K562 (cell line): ENCODE results near the gene CD4. TPM values are rescaled to one million over a fixed set of nuclear protein-coding genes. Genes with fewer than 3 reads are reported as not detected.

ENCODE experiments used
- ATAC-seq: fragments of 200-7000 bp; cut with Tn5 transposase; 3 replicates; pipeline ENCODE4 v1.9.1; 2020; ENCODE audit warnings: moderate library complexity
- BruUV-seq: library from RNA; stranded (reverse); fragments of 400-500 nt; replicated peaks from 2 replicates; lab custom pipeline; 2021; lab: Mats Ljungman, UMichigan
- CTCF ChIA-PET: fragments of 300-600 bp; formaldehyde crosslinking; extraction: SDS; loops from one replicate; lab custom pipeline; 2021; ENCODE audit warnings: low intra/inter-chr PET ratio; lab: Yijun Ruan, JAX
- POLR2A ChIA-PET: fragments of 300-600, 350-650 bp; sonication (Branson Sonifier 250); formaldehyde crosslinking; extraction: SDS; loops from one replicate; lab custom pipeline; 2021; ENCODE audit warnings: antibody characterized with exemption, inconsistent platforms; lab: Yijun Ruan, JAX
- DNase-seq, 4 experiments: peaks; one replicate each; pipeline versions ENCODE4 v3.0.0 to v3.0.0-alpha.2; 2011 to 2018; ENCODE audit warnings: low spot score in 3 of 4, mixed read lengths in 3 of 4; ENCODE audit errors: extremely low read depth in 1 of 4
- FAIRE-seq: peaks from 2 replicates; lab custom pipeline; 2011; peaks lifted over from hg19 to GRCh38; lab: Jason Lieb, UNC
- H2AFZ ChIP-seq: 2 replicates; pipeline ENCODE4 v1.6.0; 2011; ENCODE audit warnings: low read depth, low read length, control low read depth, inconsistent platforms
- H3K27ac ChIP-seq: fragments of 200-600 bp; 3 replicates; pipeline ENCODE4 v1.8.0; 2011; ENCODE audit warnings: low read depth, mild to moderate bottlenecking, control low read depth, inconsistent platforms, low read length, moderate library complexity, mixed read lengths; ENCODE audit errors: extremely low read depth
- H3K27me3 ChIP-seq, 2 experiments: fragments of 300-600 bp in 1 of 2; 2 replicates in 1 of 2; 3 replicates in 1 of 2; pipeline versions ENCODE4 v1.6.0 to v1.8.0; 2011; ENCODE audit warnings: inconsistent platforms in 2 of 2, low read length in 2 of 2, mild to moderate bottlenecking in 1 of 2, mixed read lengths in 1 of 2, moderate library complexity in 1 of 2; ENCODE audit not compliant: control insufficient read depth in 2 of 2, insufficient read depth in 2 of 2
- H3K36me3 ChIP-seq: fragments of 300-600 bp; 3 replicates; pipeline ENCODE4 v1.8.0; 2011; ENCODE audit warnings: mild to moderate bottlenecking, low read length, inconsistent platforms; ENCODE audit not compliant: control insufficient read depth, insufficient read depth
- H3K4me1 ChIP-seq, 2 experiments: fragments of 200-600 bp in 1 of 2; replicated peaks in 1 of 2; 2 replicates in 1 of 2; 3 replicates in 1 of 2; pipeline versions ENCODE4 v1.5.1 to v1.8.0; 2011; ENCODE audit warnings: inconsistent platforms in 2 of 2, low read length in 2 of 2, mild to moderate bottlenecking in 1 of 2, mixed read lengths in 1 of 2, moderate library complexity in 1 of 2; ENCODE audit not compliant: control insufficient read depth in 2 of 2, insufficient read depth in 2 of 2
- H3K4me2 ChIP-seq: 2 replicates; pipeline ENCODE4 v1.6.1; 2011; ENCODE audit warnings: low read length, control low read depth, inconsistent platforms, mixed read lengths; ENCODE audit not compliant: insufficient read depth
- H3K4me3 ChIP-seq: fragments of 200-600 bp; sonication (generic), shearing (Covaris generic); 2 replicates; pipeline ENCODE4 v1.5.1; 2016; ENCODE audit warnings: control low read depth, inconsistent platforms
- H3K79me2 ChIP-seq: fragments of 200-600 bp; 3 replicates; pipeline ENCODE4 v1.8.0; 2011; ENCODE audit warnings: low read length, inconsistent platforms; ENCODE audit not compliant: control insufficient read depth, insufficient read depth
- H3K9ac ChIP-seq, 2 experiments: 2 replicates each; pipeline versions ENCODE4 v1.6.0 to v1.6.1; 2011; ENCODE audit warnings: low read depth in 2 of 2, low read length in 2 of 2, control low read depth in 1 of 2, inconsistent platforms in 1 of 2, mild to moderate bottlenecking in 1 of 2, mixed read lengths in 1 of 2; ENCODE audit not compliant: insufficient read depth in 1 of 2
- H3K9me1 ChIP-seq: one replicate; pipeline ENCODE4 v1.6.0; 2011; ENCODE audit warnings: inconsistent platforms, mild to moderate bottlenecking, low read length, moderate library complexity; ENCODE audit not compliant: control insufficient read depth, insufficient read depth
- H3K9me3 ChIP-seq: replicated peaks from 2 replicates; pipeline ENCODE4 v1.5.1; 2011; ENCODE audit warnings: low read depth, low read length, inconsistent platforms; ENCODE audit not compliant: control insufficient read depth, insufficient read depth
- H4K20me1 ChIP-seq: replicated peaks from 2 replicates; pipeline ENCODE4 v1.6.1; 2011; ENCODE audit warnings: low read length, inconsistent platforms, mixed read lengths; ENCODE audit not compliant: control insufficient read depth, insufficient read depth
- KHSRP ChIP-seq: fragments of 450-650 bp; IDR thresholded peaks from 2 replicates; pipeline ENCODE4 v1.6.1; 2017
- SPI1 ChIP-seq: IDR thresholded peaks from 2 replicates; pipeline ENCODE4 v1.6.1; 2011; ENCODE audit warnings: low read depth, low read length, control low read depth, borderline replicate concordance
- ZC3H8 ChIP-seq: fragments of 450-650 bp; IDR thresholded peaks from 2 replicates; pipeline ENCODE4 v1.6.1; 2017
- ZNF639 ChIP-seq, 2 experiments: fragments of 200-800 bp in 1 of 2; sonication (Bioruptor generic) in 1 of 2; sonication (generic) in 1 of 2; formaldehyde crosslinking in 1 of 2; IDR thresholded peaks in 1 of 2; conservative IDR thresholded peaks in 1 of 2; 2 replicates each; pipeline versions ENCODE4 v1.5.0 to v1.6.1; 2016 to 2020; ENCODE audit warnings: missing compliant biosample characterization in 1 of 2, missing genetic modification characterization in 1 of 2, missing genetic modification reagents in 1 of 2
- ZNF668 ChIP-seq: fragments of 250-450 bp; sonication (Bioruptor Pico); IDR thresholded peaks from 2 replicates; pipeline ENCODE4 v1.8.0; 2022; ENCODE audit warnings: mild to moderate bottlenecking, inconsistent platforms
- WGBS: fragments of 100-300 bp; shearing (Covaris generic); methylation state at CpG from one replicate; pipeline ENCODE4 v1.1.6; 2016; ENCODE audit warnings: low coverage, mixed read lengths; ENCODE audit not compliant: insufficient coverage; ENCODE audit errors: missing lambda C conversion rate; 5-methylcytosine and 5-hydroxymethylcytosine counted together
- in situ Hi-C: fragments of 300-500 bp; cut with MboI; formaldehyde crosslinking; loops from 4 replicates; pipeline ENCODE4 v1.15.0; 2018; ENCODE audit warnings: inconsistent platforms, mixed read lengths
- intact Hi-C: fragments of 100-400 bp; cut with micrococcal nuclease; formaldehyde crosslinking; loops from 2 replicates; pipeline ENCODE4 v1.14.2; 2022
- polyA plus RNA-seq, 8 experiments: library from polyadenylated mRNA; depleted of rRNA in 4 of 8; stranded (reverse) in 5 of 8; unstranded in 3 of 8; fragments of >200 nt; fragmentation: Nextera tagmentation in 2 of 8; fragmentation: Illumina TruSeq in 1 of 8; extraction: Ambion mirVana in 2 of 8; extraction: Trizol in 1 of 8; gene quantifications; 2 replicates each; pipeline versions ENCODE4 v1.2.1 to v1.2.3, GENCODE V29; 2011 to 2014; ENCODE audit warnings: inconsistent platforms in 1 of 8, missing spikeins in 1 of 8
- total RNA-seq, 7 experiments: library from RNA; depleted of rRNA in 6 of 7; stranded (reverse); fragments of >200 nt in 6 of 7; fragmentation: Illumina TruSeq in 2 of 7; extraction: Trizol in 2 of 7; gene quantifications; 2 replicates each; pipeline versions ENCODE4 v1.2.1 to v1.2.3, GENCODE V29; 2011 to 2021; ENCODE audit warnings: low replicate concordance in 1 of 7
- TF ChIP-seq, protein P1 (sequence below): fragments of 150-350 bp; IDR thresholded peaks from 2 replicates; pipeline ENCODE4 v1.6.1; 2014; ENCODE audit warnings: low read depth, mild to moderate bottlenecking, low read length, borderline replicate concordance
- TF ChIP-seq, protein P2 (sequence below): fragments of 250-450 bp; sonication (Bioruptor Pico); IDR thresholded peaks from 2 replicates; pipeline ENCODE4 v1.8.0; 2022; ENCODE audit warnings: inconsistent platforms, mild to moderate bottlenecking, moderate library complexity, borderline replicate concordance

Gene CD4
- total and polyA plus RNA-seq, 9 of the 15 experiments (the other 6 are each of a cell fraction or from before 2014, with no cell fraction given): 0.06 to 0.27 (median 0.09) TPM; not detected in 5

GRCh38 chr12:6810758-6811157 is 21.4 kb downstream of the CD4 start (continued):
- TF ChIP-seq, protein P1, sequence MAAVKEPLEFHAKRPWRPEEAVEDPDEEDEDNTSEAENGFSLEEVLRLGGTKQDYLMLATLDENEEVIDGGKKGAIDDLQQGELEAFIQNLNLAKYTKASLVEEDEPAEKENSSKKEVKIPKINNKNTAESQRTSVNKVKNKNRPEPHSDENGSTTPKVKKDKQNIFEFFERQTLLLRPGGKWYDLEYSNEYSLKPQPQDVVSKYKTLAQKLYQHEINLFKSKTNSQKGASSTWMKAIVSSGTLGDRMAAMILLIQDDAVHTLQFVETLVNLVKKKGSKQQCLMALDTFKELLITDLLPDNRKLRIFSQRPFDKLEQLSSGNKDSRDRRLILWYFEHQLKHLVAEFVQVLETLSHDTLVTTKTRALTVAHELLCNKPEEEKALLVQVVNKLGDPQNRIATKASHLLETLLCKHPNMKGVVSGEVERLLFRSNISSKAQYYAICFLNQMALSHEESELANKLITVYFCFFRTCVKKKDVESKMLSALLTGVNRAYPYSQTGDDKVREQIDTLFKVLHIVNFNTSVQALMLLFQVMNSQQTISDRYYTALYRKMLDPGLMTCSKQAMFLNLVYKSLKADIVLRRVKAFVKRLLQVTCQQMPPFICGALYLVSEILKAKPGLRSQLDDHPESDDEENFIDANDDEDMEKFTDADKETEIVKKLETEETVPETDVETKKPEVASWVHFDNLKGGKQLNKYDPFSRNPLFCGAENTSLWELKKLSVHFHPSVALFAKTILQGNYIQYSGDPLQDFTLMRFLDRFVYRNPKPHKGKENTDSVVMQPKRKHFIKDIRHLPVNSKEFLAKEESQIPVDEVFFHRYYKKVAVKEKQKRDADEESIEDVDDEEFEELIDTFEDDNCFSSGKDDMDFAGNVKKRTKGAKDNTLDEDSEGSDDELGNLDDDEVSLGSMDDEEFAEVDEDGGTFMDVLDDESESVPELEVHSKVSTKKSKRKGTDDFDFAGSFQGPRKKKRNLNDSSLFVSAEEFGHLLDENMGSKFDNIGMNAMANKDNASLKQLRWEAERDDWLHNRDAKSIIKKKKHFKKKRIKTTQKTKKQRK: no peak
- TF ChIP-seq, protein P2, sequence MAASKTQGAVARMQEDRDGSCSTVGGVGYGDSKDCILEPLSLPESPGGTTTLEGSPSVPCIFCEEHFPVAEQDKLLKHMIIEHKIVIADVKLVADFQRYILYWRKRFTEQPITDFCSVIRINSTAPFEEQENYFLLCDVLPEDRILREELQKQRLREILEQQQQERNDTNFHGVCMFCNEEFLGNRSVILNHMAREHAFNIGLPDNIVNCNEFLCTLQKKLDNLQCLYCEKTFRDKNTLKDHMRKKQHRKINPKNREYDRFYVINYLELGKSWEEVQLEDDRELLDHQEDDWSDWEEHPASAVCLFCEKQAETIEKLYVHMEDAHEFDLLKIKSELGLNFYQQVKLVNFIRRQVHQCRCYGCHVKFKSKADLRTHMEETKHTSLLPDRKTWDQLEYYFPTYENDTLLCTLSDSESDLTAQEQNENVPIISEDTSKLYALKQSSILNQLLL (CRISPR knock-in tag): no peak
- TF ChIP-seq ZC3H8: no peak
- no peak for TF ChIP-seq KHSRP

- ATAC-seq: no peak
- TF ChIP-seq ZNF639 (CRISPR knock-in tag; conservative IDR thresholded peaks at IDR 0.05 in 1 of 2, IDR thresholded peaks at IDR 0.05 in 1 of 2) (no peak), SPI1 (peak; percentile 93), ZNF668 (CRISPR knock-in tag) (no peak)
Observed at GRCh38 chr12:6813363-6813762, 24.0 kb downstream of the CD4 start.

More at GRCh38 chr12:6813363-6813762, 24.0 kb downstream of the CD4 start:
- no peaks in the 10 kb centered on the region for H4K20me1 ChIP-seq
- H3K79me2 ChIP-seq: no peaks in the 10 kb centered on the region
- POLR2A ChIA-PET: interaction anchor here (0.8 to 1.3 kb wide), 3 partner anchors 9 to 17 kb away, joined by 3 read pairs; no protein-coding TSS in a partner anchor
- FAIRE-seq: no peak
- H3K4me3 ChIP-seq: no peak overlapping the region
- H2AFZ ChIP-seq: no peak overlapping the region
- no TSS peak for BruUV-seq
- H3K4me2 ChIP-seq: no peak overlapping the region
- intact Hi-C loops (no loop called here), in situ Hi-C loops (no loop called here)
- no peaks in the 10 kb centered on the region for H3K27me3 ChIP-seq
- CTCF ChIA-PET: no interaction called here
- H3K9ac ChIP-seq: no peak overlapping the region
- peaks cover 2 to 7% of the 10 kb centered on the region in 2 experiments; a peak in 3 of 5 replicates for H3K4me1 ChIP-seq
- H3K27ac ChIP-seq: no peak overlapping the region
- H3K36me3 ChIP-seq: no peaks in the 10 kb centered on the region
- H3K9me3 ChIP-seq: no peaks in the 10 kb centered on the region
- H3K9me1 ChIP-seq: no peaks in the 10 kb centered on the region
- WGBS: 10% methylated on average over 4 of the region's 4 CpGs
- no peak for DNase-seq
